Liver (tissue), 9 donors: Measurements from ENCODE around the gene AUH. TPM values are rescaled to one million over a fixed set of nuclear protein-coding genes. Genes with fewer than 3 reads are reported as not detected.

Experiments used
- DNase-seq: peaks from one replicate; pipeline ENCODE4 v3.0.0-alpha.2; 2017; ENCODE audit warnings: low spot score
- H3K27ac ChIP-seq, 2 donors: one replicate each; pipeline ENCODE4 v1.7.0; 2013; ENCODE audit warnings: inconsistent platforms in 2 of 2, low read length in 2 of 2, control low read depth in 1 of 2, low read depth in 1 of 2, mild to moderate bottlenecking in 1 of 2
- H3K27me3 ChIP-seq, 4 donors: one replicate each; pipeline versions ENCODE4 v1.6.1 to v1.7.0; 2013; ENCODE audit warnings: low read length in 3 of 4, inconsistent platforms in 1 of 4, mild to moderate bottlenecking in 1 of 4, moderate library complexity in 1 of 4; ENCODE audit not compliant: control insufficient read depth in 4 of 4, insufficient read depth in 4 of 4
- H3K36me3 ChIP-seq, 4 donors: one replicate each; pipeline versions ENCODE4 v1.6.1 to v1.7.0; 2013; ENCODE audit warnings: low read length in 3 of 4, mild to moderate bottlenecking in 3 of 4, low read depth in 1 of 4, moderate library complexity in 1 of 4; ENCODE audit not compliant: control insufficient read depth in 4 of 4, insufficient read depth in 3 of 4
- H3K4me1 ChIP-seq, 4 donors: one replicate each; pipeline versions ENCODE4 v1.6.1 to v1.7.0; 2013; ENCODE audit warnings: low read length in 3 of 4, mild to moderate bottlenecking in 3 of 4, moderate library complexity in 1 of 4; ENCODE audit not compliant: control insufficient read depth in 4 of 4, insufficient read depth in 4 of 4
- H3K4me3 ChIP-seq, 3 donors: one replicate each; pipeline versions ENCODE4 v1.6.1 to v1.7.0; 2013; ENCODE audit warnings: low read length in 3 of 3, control low read depth in 1 of 3, low read depth in 1 of 3, mild to moderate bottlenecking in 1 of 3
- H3K9ac ChIP-seq, 2 donors: one replicate each; pipeline ENCODE4 v1.7.0; 2013; ENCODE audit warnings: low read length in 2 of 2, mild to moderate bottlenecking in 2 of 2, moderate library complexity in 2 of 2, control low read depth in 1 of 2, low read depth in 1 of 2
- H3K9me3 ChIP-seq, 4 donors: one replicate each; pipeline versions ENCODE4 v1.6.1 to v1.7.0; 2013; ENCODE audit warnings: low read length in 3 of 4; ENCODE audit not compliant: control insufficient read depth in 4 of 4
- EGR1 ChIP-seq, 2 donors: IDR thresholded peaks; 2 replicates each; pipeline ENCODE4 v1.6.1; 2016 to 2018; ENCODE audit warnings: antibody characterized with exemption in 2 of 2, low read depth in 2 of 2
- FOXA1 ChIP-seq: IDR thresholded peaks from 2 replicates; pipeline ENCODE4 v1.6.1; 2016; ENCODE audit warnings: antibody characterized with exemption
- GABPA ChIP-seq, 2 donors: IDR thresholded peaks in 1 of 2; conservative IDR thresholded peaks in 1 of 2; 2 replicates each; pipeline ENCODE4 v1.6.1; 2016; ENCODE audit warnings: antibody characterized with exemption in 2 of 2, mild to moderate bottlenecking in 1 of 2, moderate library complexity in 1 of 2
- HNF4G ChIP-seq: IDR thresholded peaks from 2 replicates; pipeline ENCODE4 v1.6.1; 2016; ENCODE audit warnings: antibody characterized with exemption
- JUND ChIP-seq, 2 donors: IDR thresholded peaks; 2 replicates each; pipeline ENCODE4 v1.6.1; 2016; ENCODE audit warnings: antibody characterized with exemption in 2 of 2
- MAX ChIP-seq: IDR thresholded peaks from 2 replicates; pipeline ENCODE4 v1.6.1; 2016; ENCODE audit warnings: antibody characterized with exemption
- NR2F2 ChIP-seq: IDR thresholded peaks from 2 replicates; pipeline ENCODE4 v1.6.1; 2016; ENCODE audit warnings: antibody characterized with exemption
- RAD21 ChIP-seq, 2 donors: IDR thresholded peaks; 2 replicates each; pipeline ENCODE4 v1.6.1; 2016; ENCODE audit warnings: antibody characterized with exemption in 2 of 2, mild to moderate bottlenecking in 2 of 2
- REST ChIP-seq: IDR thresholded peaks from 2 replicates; pipeline ENCODE4 v1.6.1; 2016; ENCODE audit warnings: antibody characterized with exemption, mild to moderate bottlenecking
- SP1 ChIP-seq: IDR thresholded peaks from 2 replicates; pipeline ENCODE4 v1.6.1; 2018; ENCODE audit warnings: antibody characterized with exemption, mild to moderate bottlenecking
- TAF1 ChIP-seq: conservative IDR thresholded peaks from 2 replicates; pipeline ENCODE4 v1.6.1; 2016; ENCODE audit warnings: antibody characterized with exemption, mild to moderate bottlenecking
- YY1 ChIP-seq: IDR thresholded peaks from 2 replicates; pipeline ENCODE4 v1.6.1; 2016; ENCODE audit warnings: antibody characterized with exemption, mild to moderate bottlenecking
- ZBTB33 ChIP-seq: IDR thresholded peaks from 2 replicates; pipeline ENCODE4 v1.6.1; 2016; ENCODE audit warnings: antibody characterized with exemption
- WGBS: extraction: QIAGEN DNeasy Blood & Tissue Kit; methylation state at CpG from one replicate; pipeline ENCODE4 v1.1.7; 2013; 5-methylcytosine and 5-hydroxymethylcytosine counted together
- polyA plus RNA-seq, 2 donors: library from polyadenylated mRNA; stranded (reverse) in 1 of 2; unstranded in 1 of 2; fragments of 200-250 nt in 1 of 2; fragments of >200 nt in 1 of 2; fragmentation: Nextera tagmentation in 1 of 2; extraction: Ambion mirVana in 1 of 2; gene quantifications; one replicate each; pipeline versions ENCODE4 v1.2.1 to v1.2.3, GENCODE V29; 2013 to 2015
- total RNA-seq, 2 donors: library from RNA; depleted of rRNA; stranded (reverse); fragments of >200 nt; gene quantifications; one replicate each; pipeline ENCODE4 v1.2.3, GENCODE V29; 2014
- donor health status: healthy.
- donor health status: healthy.
- donor health status: healthy.
- donor health status: healthy.
- donor health status: healthy.

Gene AUH
- total and polyA plus RNA-seq, 4 donors, result 12.1 to 30.0 (median 24.9) TPM

- Histone ChIP-seq H3K4me3 (no peak overlapping the region), H3K4me1 (peaks cover 0 to 2% (median 0%) of the 10 kb centered on the region in 4 donors), H3K27ac (no peak overlapping the region), H3K9me3 (no peaks in the 10 kb centered on the region), H3K27me3 (no peaks in the 10 kb centered on the region), H3K36me3 (no peaks in the 10 kb centered on the region), H3K9ac (no peak overlapping the region)
- no peak for DNase-seq
- TF ChIP-seq TAF1 (no peak), REST (no peak), FOXA1 (no peak), RAD21 (IDR thresholded peaks at IDR 0.05) (no peak), GABPA (IDR thresholded peaks at IDR 0.05 in 1 of 2, conservative IDR thresholded peaks at IDR 0.05 in 1 of 2) (no peak), JUND (IDR thresholded peaks at IDR 0.05) (no peak), HNF4G (no peak), MAX (no peak), EGR1 (IDR thresholded peaks at IDR 0.05; ENCODE audit: low read depth in 2 of 2) (no peak), NR2F2 (no peak), SP1 (no peak)
- 92% methylated on average over 5 of the region's 5 CpGs for WGBS
Measured at GRCh38 chr9:91246846-91247245, 114.9 kb downstream of the AUH start.

- H3K9me3 ChIP-seq, result no peaks in the 10 kb centered on the region
Measured at GRCh38 chr9:91245431-91246313, 116.0 kb downstream of the AUH start.

More at GRCh38 chr9:91245431-91246313, 116.0 kb downstream of the AUH start:
- Histone ChIP-seq H3K36me3 (no peaks in the 10 kb centered on the region), H3K27me3 (no peaks in the 10 kb centered on the region), H3K9ac (no peak overlapping the region), H3K4me1 (peaks cover 0 to 2% (median 0%) of the 10 kb centered on the region in 4 donors), H3K4me3 (no peak overlapping the region), H3K27ac (no peak overlapping the region)
- TF ChIP-seq GABPA (IDR thresholded peaks at IDR 0.05 in 1 of 2, conservative IDR thresholded peaks at IDR 0.05 in 1 of 2), result no peak
- no peak for TF ChIP-seq RAD21 (IDR thresholded peaks at IDR 0.05)
- no peak for TF ChIP-seq JUND (IDR thresholded peaks at IDR 0.05)
- no peak for TF ChIP-seq NR2F2
- no peak for TF ChIP-seq YY1
- no peak for TF ChIP-seq ZBTB33
- TF ChIP-seq FOXA1, result no peak
- DNase-seq, result no peak
- WGBS, result 81% methylated on average over 8 of the region's 8 CpGs
